ENCODE data around the gene TRDMT1. TPM values are rescaled to one million over a fixed set of nuclear protein-coding genes. Genes with fewer than 3 reads are reported as not detected.

Gene TRDMT1
- 6.2 TPM for polyA plus RNA-seq
- long read RNA-seq, donor 1, result 0 reads
- long read RNA-seq, donor 2, full-length matches to known transcripts, result 1 of 1 reads
- long read RNA-seq, donor 2, partial matches to known transcripts, result 0 of 1 reads
- long read RNA-seq, donor 2, other reads (novel, unspliced or antisense), result 0 of 1 reads
- long read RNA-seq, donor 3, result 0 reads
- long read RNA-seq, donor 4, result 0 reads
- long read RNA-seq, donor 5, result 0 reads
- long read RNA-seq, donor 6, partial matches to known transcripts, result 0 of 1 reads
- long read RNA-seq, donor 6, other reads (novel, unspliced or antisense), result 0 of 1 reads
- long read RNA-seq, donor 7, result 0 reads
- long read RNA-seq, donor 8, partial matches to known transcripts, result 0 of 1 reads
- long read RNA-seq, donor 8, other reads (novel, unspliced or antisense), result 0 of 1 reads
- long read RNA-seq, donor 9, result 0 reads
- long read RNA-seq, donor 10, partial matches to known transcripts, result 0 of 1 reads
- long read RNA-seq, donor 10, other reads (novel, unspliced or antisense), result 0 of 1 reads
- long read RNA-seq, donor 11, partial matches to known transcripts, result 0 of 2 reads
- long read RNA-seq, donor 11, other reads (novel, unspliced or antisense), result 0 of 2 reads

GRCh38 chr10:17200912-17201793, at the start of gene TRDMT1:
TRDMT1 (minus strand) TSS chr10:17201672; CDS start chr10:17201634, 38 bp downstream.
- Histone ChIP-seq H3K9me3 (ENCODE audit: control insufficient read depth, low read depth, low read length) (no peaks in the 10 kb centered on the region), H3K4me1 (ENCODE audit: control insufficient read depth, insufficient read depth, low read length) (peaks cover 15% of the 10 kb centered on the region), H3K27me3 (ENCODE audit: control insufficient read depth, insufficient read depth, low read length) (no peaks in the 10 kb centered on the region), H3K36me3 (ENCODE audit: control insufficient read depth, insufficient read depth, low read length) (no peaks in the 10 kb centered on the region), H3K27ac (ENCODE audit: low read length) (peak within 1 kb of the TSS; percentile 88), H3K4me3 (ENCODE audit: low read length) (peak within 1 kb of the TSS; percentile 74)
- DNase-seq, result peak; percentile 89 to 97
- WGBS (ENCODE audit: insufficient coverage, low lambda C conversion rate), result no CpG with 5 or more reads among the region's 60 CpGs

DNA sequence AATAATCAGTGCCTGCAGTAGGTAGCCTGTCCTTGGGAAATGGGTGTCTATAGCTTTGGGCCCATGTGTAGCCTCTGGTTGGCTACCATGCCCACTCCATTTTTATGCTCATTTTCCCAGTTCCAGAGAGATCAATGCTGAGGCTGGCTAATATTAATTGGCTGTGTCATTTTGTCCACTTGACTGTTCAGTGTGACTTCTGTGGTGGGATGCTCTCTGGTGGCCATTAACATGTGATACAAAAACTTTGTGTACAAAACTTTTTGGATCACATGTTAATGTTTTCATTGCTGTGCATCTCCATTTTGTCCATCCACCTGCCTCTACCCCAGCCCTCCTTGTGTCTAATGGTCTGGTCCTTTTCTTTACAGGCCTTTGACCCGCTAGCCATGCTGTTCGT, 49.3 kb upstream of the TRDMT1 start:
- DNase-seq, result no peak
- no peak overlapping the region for H3K27ac ChIP-seq (ENCODE audit: low read length)
- no peaks in the 10 kb centered on the region for H3K36me3 ChIP-seq (ENCODE audit: control insufficient read depth, insufficient read depth, low read length)
- no peak overlapping the region for H3K4me3 ChIP-seq (ENCODE audit: low read length)
- no CpG with 5 or more reads among the region's 2 CpGs for WGBS (ENCODE audit: insufficient coverage, low lambda C conversion rate)
- H3K9me3 ChIP-seq (ENCODE audit: control insufficient read depth, low read depth, low read length), result no peaks in the 10 kb centered on the region
- no peaks in the 10 kb centered on the region for H3K27me3 ChIP-seq (ENCODE audit: control insufficient read depth, insufficient read depth, low read length)
- H3K4me1 ChIP-seq (ENCODE audit: control insufficient read depth, insufficient read depth, low read length), result no peaks in the 10 kb centered on the region

DNA sequence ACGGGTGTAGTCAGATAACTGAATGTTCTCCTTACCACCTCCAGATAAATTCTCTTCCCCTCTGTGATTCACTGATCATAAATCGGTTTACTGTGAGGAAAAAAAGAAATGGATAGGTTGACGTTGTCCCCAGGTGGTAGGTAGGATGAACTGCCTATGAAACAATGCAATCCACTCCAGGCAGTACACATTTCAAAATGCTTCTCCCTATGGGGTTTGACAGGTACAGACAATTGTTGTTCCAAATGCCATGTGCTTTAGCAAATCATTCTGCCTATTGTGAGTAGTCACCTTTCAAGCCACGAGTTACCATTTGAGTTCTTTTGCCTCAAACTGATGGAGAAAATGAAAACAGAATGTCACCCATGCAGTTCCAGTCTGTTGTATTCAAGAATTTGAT, 48.3 kb upstream of the TRDMT1 start:
- no peaks in the 10 kb centered on the region for H3K9me3 ChIP-seq (ENCODE audit: control insufficient read depth, low read depth, low read length)
- no peaks in the 10 kb centered on the region for H3K27me3 ChIP-seq (ENCODE audit: control insufficient read depth, insufficient read depth, low read length)
- no peaks in the 10 kb centered on the region for H3K36me3 ChIP-seq (ENCODE audit: control insufficient read depth, insufficient read depth, low read length)
- H3K27ac ChIP-seq (ENCODE audit: low read length), result no peak overlapping the region
- no peak for DNase-seq
- H3K4me1 ChIP-seq (ENCODE audit: control insufficient read depth, insufficient read depth, low read length), result no peaks in the 10 kb centered on the region
- WGBS (ENCODE audit: insufficient coverage, low lambda C conversion rate), result no CpG with 5 or more reads among the region's 4 CpGs
- H3K4me3 ChIP-seq (ENCODE audit: low read length), result no peak overlapping the region

- no peaks in the 10 kb centered on the region for H3K9me3 ChIP-seq (ENCODE audit: control insufficient read depth, low read depth, low read length)
- H3K4me1 ChIP-seq (ENCODE audit: control insufficient read depth, insufficient read depth, low read length), result no peaks in the 10 kb centered on the region
- no peaks in the 10 kb centered on the region for H3K36me3 ChIP-seq (ENCODE audit: control insufficient read depth, insufficient read depth, low read length)
- 22% methylated on average over 1 of the region's 1 CpG for WGBS (ENCODE audit: insufficient coverage, low lambda C conversion rate)
- H3K4me3 ChIP-seq (ENCODE audit: low read length), result no peak overlapping the region
- no peak overlapping the region for H3K27ac ChIP-seq (ENCODE audit: low read length)
- H3K27me3 ChIP-seq (ENCODE audit: control insufficient read depth, insufficient read depth, low read length), result no peaks in the 10 kb centered on the region
- DNase-seq, result no peak
Observed at GRCh38 chr10:17248964-17249363, 47.5 kb upstream of the TRDMT1 start.

DNA sequence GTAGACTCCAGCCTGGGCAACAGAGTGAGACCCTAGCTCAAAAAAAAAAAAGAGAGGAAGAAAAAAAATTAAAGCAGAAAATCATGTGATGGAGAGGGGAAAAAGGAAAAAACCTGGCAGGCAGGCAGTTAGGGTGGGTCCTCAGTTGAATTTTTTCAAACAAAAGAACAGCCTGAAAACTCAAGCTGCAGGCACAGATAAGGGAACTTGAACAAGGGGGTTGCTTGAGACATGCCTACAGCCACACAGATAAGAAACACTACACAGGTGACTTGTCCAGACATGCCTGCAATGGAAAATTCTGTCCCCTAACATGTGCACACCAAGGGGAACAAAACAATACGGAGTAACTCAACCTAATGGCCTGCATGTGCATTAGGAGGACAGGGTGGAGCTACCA, 45.7 kb upstream of the TRDMT1 start:
- Histone ChIP-seq H3K4me3 (ENCODE audit: low read length) (no peak overlapping the region), H3K27me3 (ENCODE audit: control insufficient read depth, insufficient read depth, low read length) (no peaks in the 10 kb centered on the region), H3K9me3 (ENCODE audit: control insufficient read depth, low read depth, low read length) (no peaks in the 10 kb centered on the region), H3K27ac (ENCODE audit: low read length) (no peak overlapping the region), H3K4me1 (ENCODE audit: control insufficient read depth, insufficient read depth, low read length) (no peaks in the 10 kb centered on the region), H3K36me3 (ENCODE audit: control insufficient read depth, insufficient read depth, low read length) (no peaks in the 10 kb centered on the region)
- WGBS (ENCODE audit: insufficient coverage, low lambda C conversion rate), result no CpG with 5 or more reads among the region's 1 CpG
- DNase-seq, result no peak

GRCh38 chr10:17244700-17245365, 43.4 kb upstream of the TRDMT1 start:
- H3K9me3 ChIP-seq (ENCODE audit: control insufficient read depth, low read depth, low read length), result no peaks in the 10 kb centered on the region
- H3K4me1 ChIP-seq (ENCODE audit: control insufficient read depth, insufficient read depth, low read length), result no peaks in the 10 kb centered on the region
- no peaks in the 10 kb centered on the region for H3K36me3 ChIP-seq (ENCODE audit: control insufficient read depth, insufficient read depth, low read length)
- H3K27ac ChIP-seq (ENCODE audit: low read length), result no peak overlapping the region
- DNase-seq, result no peak
- no peaks in the 10 kb centered on the region for H3K27me3 ChIP-seq (ENCODE audit: control insufficient read depth, insufficient read depth, low read length)
- no peak overlapping the region for H3K4me3 ChIP-seq (ENCODE audit: low read length)

GRCh38 chr10:17241611-17242333, 40.3 kb upstream of the TRDMT1 start:
- Histone ChIP-seq H3K36me3 (ENCODE audit: control insufficient read depth, insufficient read depth, low read length) (peaks cover 2% of the 10 kb centered on the region), H3K4me3 (ENCODE audit: low read length) (no peak overlapping the region), H3K27ac (ENCODE audit: low read length) (no peak overlapping the region), H3K27me3 (ENCODE audit: control insufficient read depth, insufficient read depth, low read length) (no peaks in the 10 kb centered on the region), H3K4me1 (ENCODE audit: control insufficient read depth, insufficient read depth, low read length) (peaks cover 4% of the 10 kb centered on the region), H3K9me3 (ENCODE audit: control insufficient read depth, low read depth, low read length) (peaks cover 3% of the 10 kb centered on the region)
- no CpG with 5 or more reads among the region's 5 CpGs for WGBS (ENCODE audit: insufficient coverage, low lambda C conversion rate)
- DNase-seq, result no peak

DNA sequence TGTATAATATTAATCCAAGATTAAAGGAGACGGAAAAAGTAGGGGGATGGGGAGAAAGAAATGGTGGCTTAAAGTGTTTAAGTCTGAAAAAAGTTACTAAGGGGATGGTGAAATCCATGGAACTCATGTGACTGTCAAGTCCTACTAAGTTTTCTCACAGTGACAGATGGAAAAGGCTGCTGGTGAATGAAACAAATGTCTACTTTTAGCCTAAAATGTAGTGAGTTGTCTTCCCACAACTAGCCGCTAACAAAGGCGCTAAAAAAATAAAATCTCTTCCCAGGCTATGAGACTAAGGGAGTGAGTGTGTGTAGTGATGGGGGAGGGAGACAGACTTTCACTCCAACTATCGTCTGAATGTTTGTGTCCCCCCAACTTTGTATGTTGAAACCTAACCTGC, 39.1 kb upstream of the TRDMT1 start:
- H3K4me3 ChIP-seq (ENCODE audit: low read length), result no peak overlapping the region
- H3K27ac ChIP-seq (ENCODE audit: low read length), result no peak overlapping the region
- H3K27me3 ChIP-seq (ENCODE audit: control insufficient read depth, insufficient read depth, low read length), result no peaks in the 10 kb centered on the region
- H3K9me3 ChIP-seq (ENCODE audit: control insufficient read depth, low read depth, low read length), result peaks cover 3% of the 10 kb centered on the region
- 100% methylated on average over 3 of the region's 4 CpGs for WGBS (ENCODE audit: insufficient coverage, low lambda C conversion rate)
- H3K36me3 ChIP-seq (ENCODE audit: control insufficient read depth, insufficient read depth, low read length), result peaks cover 5% of the 10 kb centered on the region
- peaks cover 4% of the 10 kb centered on the region for H3K4me1 ChIP-seq (ENCODE audit: control insufficient read depth, insufficient read depth, low read length)
- DNase-seq, result no peak

DNA sequence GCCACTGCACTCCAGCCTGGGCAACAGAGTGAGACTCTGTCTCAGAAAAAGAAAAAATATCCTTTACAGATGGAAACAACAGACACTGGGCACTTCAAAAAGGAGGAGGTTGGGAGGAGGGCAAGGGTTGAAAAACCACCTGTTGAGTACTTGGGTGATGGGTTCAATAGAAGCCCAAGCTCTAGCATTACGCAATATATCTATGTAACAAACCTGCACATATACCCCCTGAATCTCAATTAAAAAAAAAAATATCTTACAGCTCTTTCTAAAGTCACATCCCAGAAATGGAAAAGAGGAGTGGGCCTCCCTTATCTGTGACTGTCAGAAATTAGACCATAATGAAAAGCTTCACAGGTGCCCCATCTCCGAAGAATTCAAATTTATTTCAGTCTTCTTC, 38.6 kb upstream of the TRDMT1 start:
- no peak for DNase-seq
- Histone ChIP-seq H3K27me3 (ENCODE audit: control insufficient read depth, insufficient read depth, low read length) (no peaks in the 10 kb centered on the region), H3K4me3 (ENCODE audit: low read length) (no peak overlapping the region), H3K9me3 (ENCODE audit: control insufficient read depth, low read depth, low read length) (peaks cover 4% of the 10 kb centered on the region), H3K4me1 (ENCODE audit: control insufficient read depth, insufficient read depth, low read length) (peaks cover 4% of the 10 kb centered on the region), H3K36me3 (ENCODE audit: control insufficient read depth, insufficient read depth, low read length) (peaks cover 8% of the 10 kb centered on the region), H3K27ac (ENCODE audit: low read length) (no peak overlapping the region)
- 100% methylated on average over 1 of the region's 2 CpGs for WGBS (ENCODE audit: insufficient coverage, low lambda C conversion rate)
